ENCODE data around the gene TCF15. TPM values are rescaled to one million over a fixed set of nuclear protein-coding genes. Genes with fewer than 3 reads are reported as not detected.

The TCF15 gene
- total and polyA plus RNA-seq, 2 of the 8 experiments (the other 6 are each of a cell fraction or from before 2014, with no cell fraction given), result 3.7 to 6.9 TPM

DNA sequence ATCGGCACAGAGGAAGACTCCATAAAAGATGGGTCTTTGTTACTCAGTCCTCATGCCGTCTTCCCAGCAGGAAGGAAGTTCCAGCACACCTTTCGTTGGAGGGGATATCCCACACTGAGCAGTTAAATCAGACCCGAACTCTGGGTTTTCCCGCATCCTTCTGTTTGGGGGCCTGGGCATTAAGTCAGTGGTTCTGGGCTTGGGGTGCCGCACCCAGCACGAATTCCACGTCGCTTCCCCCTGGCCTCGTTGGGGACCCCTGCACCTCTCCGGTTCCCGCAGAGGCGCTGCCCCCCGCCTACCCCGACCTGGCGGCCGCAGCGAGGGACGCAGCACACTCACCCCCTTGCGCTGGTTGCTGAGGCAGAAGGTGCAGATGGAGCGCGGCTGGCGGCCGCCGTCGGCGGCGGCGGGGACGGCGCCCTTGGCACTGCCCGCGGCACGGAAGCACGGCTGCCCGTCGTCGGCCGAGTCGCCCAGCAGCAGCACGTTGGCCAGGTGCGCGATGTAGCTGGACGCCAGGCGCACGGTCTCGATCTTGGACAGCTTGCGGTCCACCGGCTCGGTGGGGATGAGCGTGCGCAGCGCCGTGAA is 641 bp downstream of the TCF15 start:
- H3K79me2 ChIP-seq (ENCODE audit: control insufficient read depth in 1 of 2, insufficient read depth in 2 of 2, low read length in 2 of 2), result no peaks in the 10 kb centered on the region; a peak in 1 of 4 replicates
- no peak overlapping the region for H2AK5ac ChIP-seq (ENCODE audit: low read depth, low read length)
- no peak overlapping the region for H2BK12ac ChIP-seq (ENCODE audit: low read depth, low read length)
- H3K27me3 ChIP-seq (replicated peaks in 1 of 4; ENCODE audit: control insufficient read depth in 3 of 4, extremely low read depth in 1 of 4, insufficient read depth in 3 of 4, low read length in 3 of 4), result peaks cover 7 to 28% (median 26%) of the 10 kb centered on the region in 4 experiments
- H2BK15ac ChIP-seq (ENCODE audit: low read length), result no peak overlapping the region
- no peak overlapping the region for H3K14ac ChIP-seq (ENCODE audit: insufficient read length)
- TF ChIP-seq EZH2 (IDR thresholded peaks at IDR 0.05; ENCODE audit: low read depth, low read length, severe bottlenecking) (peak; percentile 49), CBX5 (IDR thresholded peaks at IDR 0.05; ENCODE audit: low read depth, low read length) (no peak), SUZ12 (IDR thresholded peaks at IDR 0.05; ENCODE audit: low read length) (peak; percentile 62), KDM4A (IDR thresholded peaks at IDR 0.05; ENCODE audit: low read depth, low read length, severe bottlenecking) (peak; percentile 82), RBBP5 (IDR thresholded peaks at IDR 0.05; ENCODE audit: borderline replicate concordance, low read depth, low read length) (peak; percentile 53; the same call in 1 of the 2 replicates)
- peak overlapping the region in 2 of 4 experiments; percentile 25 to 50; a peak in 5 of 7 replicates for H3K9ac ChIP-seq (replicated peaks in 1 of 4; ENCODE audit: extremely low read depth in 1 of 4, low read depth in 3 of 4, low read length in 3 of 4)
- no peaks in the 10 kb centered on the region for H3K9me3 ChIP-seq (ENCODE audit: insufficient read depth in 2 of 2, low read depth in 1 of 2, low read length in 1 of 2)
- peaks cover 5% of the 10 kb centered on the region; the same call in 1 of the 2 replicates for H3K23me2 ChIP-seq (ENCODE audit: low read depth, low read length)
- DNase-seq (ENCODE audit: low read depth in 1 of 2, low spot score in 2 of 2), result peak in 1 of 2 experiments; percentile 60
- H3K4me1 ChIP-seq (replicated peaks in 1 of 4; ENCODE audit: control insufficient read depth in 3 of 4, insufficient read depth in 4 of 4, low read length in 3 of 4), result peaks cover 0 to 19% (median 13%) of the 10 kb centered on the region in 4 experiments; a peak in 6 of 7 replicates
- H4K20me1 ChIP-seq (replicated peaks in 1 of 2; ENCODE audit: control insufficient read depth in 1 of 2, insufficient read depth in 2 of 2, low read length in 2 of 2), result peaks cover 8 to 14% of the 10 kb centered on the region in 2 experiments
- H3K23ac ChIP-seq (ENCODE audit: insufficient read length), result no peak overlapping the region
- H3K4ac ChIP-seq (replicated peaks; ENCODE audit: insufficient read length, low read depth, low read length), result no peak overlapping the region
- ChIA-PET CTCF (ENCODE audit: partially characterized antibody) (interaction anchor here (1.3 to 3.2 kb wide), 3 partner anchors 15 to 37 kb away, joined by 3 to 14 read pairs (median 4); no protein-coding TSS in a partner anchor), POLR2A (ENCODE audit: partially characterized antibody) (interaction anchor here (1.7 kb wide), 1 partner anchor 32 kb away, joined by 4 read pairs; no protein-coding TSS in a partner anchor)
- H3K56ac ChIP-seq (replicated peaks; ENCODE audit: insufficient read length, low read depth, low read length), result no peak overlapping the region
- no peak overlapping the region for H4K8ac ChIP-seq (ENCODE audit: extremely low read depth, insufficient read depth, low read length)
- H2BK5ac ChIP-seq (ENCODE audit: low read depth, low read length), result no peak overlapping the region
- 5% methylated on average over 43 of the region's 54 CpGs; no CpG with 5 or more reads in 1 of the 2 experiments for WGBS, 2 experiments (ENCODE audit: extremely low coverage in 1 of 2, insufficient coverage in 1 of 2, insufficient read length in 1 of 2, insufficient replicate concordance in 2 of 2, low coverage in 1 of 2, low lambda C conversion rate in 2 of 2, missing lambda C conversion rate in 1 of 2)
- peak overlapping the region; percentile 31 to 68 (median 41) for H3K4me3 ChIP-seq (ENCODE audit: extremely low read depth in 1 of 4, insufficient read depth in 2 of 4, low read depth in 3 of 4, low read length in 4 of 4)
- no peak overlapping the region for H3K27ac ChIP-seq (ENCODE audit: low read depth, low read length)
- no peaks in the 10 kb centered on the region for H3K79me1 ChIP-seq (ENCODE audit: low read depth, low read length)
- FAIRE-seq, result no peak
- no peaks in the 10 kb centered on the region; a peak in 1 of 8 replicates for H3K36me3 ChIP-seq (ENCODE audit: control insufficient read depth in 2 of 4, insufficient read depth in 4 of 4, low read length in 3 of 4)
- H2BK120ac ChIP-seq (replicated peaks; ENCODE audit: low read depth, low read length), result no peak overlapping the region
- no peak overlapping the region for H4K5ac ChIP-seq (ENCODE audit: insufficient read length, low read depth, low read length)
- H3K4me2 ChIP-seq (ENCODE audit: insufficient read depth in 1 of 2, low read depth in 2 of 2, low read length in 2 of 2), result peak overlapping the region; percentile 73 to 96
- H2AFZ ChIP-seq (ENCODE audit: low read length), result no peak overlapping the region
- no peak overlapping the region for H3K18ac ChIP-seq (ENCODE audit: extremely low read depth, low read length)
- H4K91ac ChIP-seq (replicated peaks; ENCODE audit: insufficient read length, low read length), result no peak overlapping the region
- no peak overlapping the region for H2BK20ac ChIP-seq (ENCODE audit: low read length)

Data from H1 (cell line).